ENCODE data around the gene DNAH17.
"Not testable (repeated sequence)": the region's sequence is repeated elsewhere in the genome, so short reads cannot be mapped to it uniquely, and the experiment has no call there.

The DNAH17 gene

GRCh38 chr17:78471635-78472034, 105.6 kb downstream of the DNAH17 start:
- Mint-ChIP-seq H3K36me3 (ENCODE audit: low read depth) (no peaks in the 10 kb centered on the region), H3K27ac (no peak overlapping the region), H3K4me1 (no peaks in the 10 kb centered on the region), H3K9me3 (no peaks in the 10 kb centered on the region), H3K27me3 (ENCODE audit: low read depth) (peaks cover 5% of the 10 kb centered on the region), H3K4me3 (no peak overlapping the region)
- TF ChIP-seq, protein P1, sequence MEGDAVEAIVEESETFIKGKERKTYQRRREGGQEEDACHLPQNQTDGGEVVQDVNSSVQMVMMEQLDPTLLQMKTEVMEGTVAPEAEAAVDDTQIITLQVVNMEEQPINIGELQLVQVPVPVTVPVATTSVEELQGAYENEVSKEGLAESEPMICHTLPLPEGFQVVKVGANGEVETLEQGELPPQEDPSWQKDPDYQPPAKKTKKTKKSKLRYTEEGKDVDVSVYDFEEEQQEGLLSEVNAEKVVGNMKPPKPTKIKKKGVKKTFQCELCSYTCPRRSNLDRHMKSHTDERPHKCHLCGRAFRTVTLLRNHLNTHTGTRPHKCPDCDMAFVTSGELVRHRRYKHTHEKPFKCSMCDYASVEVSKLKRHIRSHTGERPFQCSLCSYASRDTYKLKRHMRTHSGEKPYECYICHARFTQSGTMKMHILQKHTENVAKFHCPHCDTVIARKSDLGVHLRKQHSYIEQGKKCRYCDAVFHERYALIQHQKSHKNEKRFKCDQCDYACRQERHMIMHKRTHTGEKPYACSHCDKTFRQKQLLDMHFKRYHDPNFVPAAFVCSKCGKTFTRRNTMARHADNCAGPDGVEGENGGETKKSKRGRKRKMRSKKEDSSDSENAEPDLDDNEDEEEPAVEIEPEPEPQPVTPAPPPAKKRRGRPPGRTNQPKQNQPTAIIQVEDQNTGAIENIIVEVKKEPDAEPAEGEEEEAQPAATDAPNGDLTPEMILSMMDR (IDR thresholded peaks at IDR 0.05; ENCODE audit: unreplicated experiment in 3 of 3): no peak

- H3K36me3 Mint-ChIP-seq (ENCODE audit: low read depth): no peaks in the 10 kb centered on the region
- H3K27me3 Mint-ChIP-seq (ENCODE audit: low read depth): peaks cover 5% of the 10 kb centered on the region
- TF ChIP-seq, protein P1 (IDR thresholded peaks at IDR 0.05; ENCODE audit: unreplicated experiment in 3 of 3): no peak
- no peak overlapping the region for H3K27ac Mint-ChIP-seq
- no peaks in the 10 kb centered on the region for H3K4me1 Mint-ChIP-seq
- no peak overlapping the region for H3K4me3 Mint-ChIP-seq
- H3K9me3 Mint-ChIP-seq: no peaks in the 10 kb centered on the region
Observed at GRCh38 chr17:78469443-78469842, 107.8 kb downstream of the DNAH17 start.

GRCh38 chr17:78468366-78468765, 108.8 kb downstream of the DNAH17 start:
- TF ChIP-seq, protein P1 (IDR thresholded peaks at IDR 0.05; ENCODE audit: unreplicated experiment in 3 of 3): no peak
- Mint-ChIP-seq H3K9me3 (no peaks in the 10 kb centered on the region), H3K27me3 (ENCODE audit: low read depth) (peaks cover 5% of the 10 kb centered on the region), H3K4me3 (no peak overlapping the region), H3K4me1 (no peaks in the 10 kb centered on the region), H3K27ac (no peak overlapping the region), H3K36me3 (ENCODE audit: low read depth) (no peaks in the 10 kb centered on the region)

DNA sequence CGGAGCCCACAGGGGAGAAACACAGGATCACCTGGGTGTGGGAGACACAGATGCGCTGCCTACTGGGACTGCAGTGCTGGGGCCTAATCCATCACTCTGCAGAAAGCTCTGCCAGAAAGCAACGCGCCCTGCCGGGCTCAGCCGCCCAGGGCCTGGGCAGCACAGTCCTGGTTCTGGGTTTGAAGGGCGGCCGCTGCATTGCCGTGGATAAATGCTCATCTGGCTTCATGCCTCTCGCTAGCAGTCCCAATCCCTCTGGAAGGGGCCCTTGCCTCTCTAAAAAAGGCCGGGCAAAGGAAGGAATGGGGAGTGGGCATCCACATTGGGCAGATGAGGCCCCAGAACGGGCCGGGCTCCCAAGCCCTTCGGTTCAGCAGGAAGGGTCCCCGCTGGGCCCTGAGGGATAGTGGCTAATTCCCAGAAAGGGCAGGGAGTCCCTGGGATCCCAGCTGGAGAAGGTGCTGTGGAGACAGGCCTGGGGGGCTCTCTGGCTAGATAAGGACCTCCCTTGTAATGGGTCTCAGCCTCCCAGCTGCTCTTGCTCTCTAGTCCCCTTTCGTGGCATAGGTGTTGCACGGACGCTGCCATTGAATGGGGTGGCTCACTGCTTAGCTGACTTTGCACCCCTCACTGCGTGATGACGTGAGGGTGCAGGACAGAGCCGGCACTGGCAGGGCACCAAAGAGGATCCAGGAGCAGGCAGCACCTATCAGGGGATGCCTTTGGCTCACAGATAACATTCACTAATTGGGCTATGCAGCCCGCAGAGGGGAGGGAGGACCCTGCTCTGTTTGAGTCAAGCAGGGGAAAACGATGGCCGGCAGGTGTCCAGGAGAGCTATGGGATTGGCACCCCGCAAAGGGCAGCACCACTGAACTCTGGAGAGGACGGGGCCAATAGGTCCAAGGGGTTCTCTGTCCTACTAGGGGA, 110.1 kb downstream of the DNAH17 start:
- peaks cover 5% of the 10 kb centered on the region for H3K27me3 Mint-ChIP-seq (ENCODE audit: low read depth)
- no peaks in the 10 kb centered on the region for H3K9me3 Mint-ChIP-seq
- H3K4me1 Mint-ChIP-seq: no peaks in the 10 kb centered on the region
- H3K27ac Mint-ChIP-seq: no peak overlapping the region
- TF ChIP-seq, protein P1 (IDR thresholded peaks at IDR 0.05; ENCODE audit: unreplicated experiment in 3 of 3): no peak
- H3K4me3 Mint-ChIP-seq: no peak overlapping the region
- no peaks in the 10 kb centered on the region for H3K36me3 Mint-ChIP-seq (ENCODE audit: low read depth)

DNA sequence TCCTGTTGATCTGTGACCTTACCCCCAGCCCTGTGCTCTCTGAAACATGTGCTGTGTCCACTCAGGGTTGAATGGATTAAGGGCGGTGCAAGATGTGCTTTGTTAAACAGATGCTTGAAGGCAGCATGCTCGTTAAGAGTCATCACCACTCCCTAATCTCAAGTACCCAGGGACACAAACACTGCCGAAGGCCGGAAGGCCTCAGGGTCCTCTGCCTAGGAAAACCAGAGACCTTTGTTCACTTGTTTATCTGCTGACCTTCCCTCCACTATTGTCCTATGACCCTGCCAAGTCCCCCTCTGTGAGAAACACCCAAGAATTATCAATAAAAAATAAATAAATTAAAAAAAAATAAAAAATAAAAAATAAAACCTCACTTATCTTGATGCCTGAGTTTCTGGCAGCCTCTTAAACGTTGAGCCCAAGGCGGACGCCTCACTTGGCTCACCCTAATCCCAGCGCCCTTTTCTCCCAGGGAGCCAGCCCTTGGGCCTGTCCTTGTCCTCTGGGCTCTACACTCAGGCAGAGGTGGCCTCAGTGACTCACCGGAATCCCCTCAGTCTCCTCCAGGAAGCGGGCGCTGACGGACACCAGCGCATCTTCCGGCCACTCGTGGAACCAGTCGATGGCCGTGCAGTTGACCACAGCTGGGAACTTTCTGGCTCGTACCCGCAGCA, 110.9 kb downstream of the DNAH17 start:
- not testable (repeated sequence) for H3K4me3 Mint-ChIP-seq; H3K27ac Mint-ChIP-seq; H3K9me3 Mint-ChIP-seq; H3K36me3 Mint-ChIP-seq (ENCODE audit: low read depth); H3K27me3 Mint-ChIP-seq (ENCODE audit: low read depth); H3K4me1 Mint-ChIP-seq

GRCh38 chr17:78462148-78462547, 115.0 kb downstream of the DNAH17 start:
- TF ChIP-seq, protein P1 (IDR thresholded peaks at IDR 0.05; ENCODE audit: unreplicated experiment in 3 of 3): no peak
- no peak overlapping the region for H3K4me3 Mint-ChIP-seq
- H3K9me3 Mint-ChIP-seq: no peaks in the 10 kb centered on the region
- H3K4me1 Mint-ChIP-seq: no peaks in the 10 kb centered on the region
- no peaks in the 10 kb centered on the region for H3K36me3 Mint-ChIP-seq (ENCODE audit: low read depth)
- peaks cover 1% of the 10 kb centered on the region for H3K27me3 Mint-ChIP-seq (ENCODE audit: low read depth)
- no peak overlapping the region for H3K27ac Mint-ChIP-seq
